Measurements from ENCODE around the gene KLF12.

DNA sequence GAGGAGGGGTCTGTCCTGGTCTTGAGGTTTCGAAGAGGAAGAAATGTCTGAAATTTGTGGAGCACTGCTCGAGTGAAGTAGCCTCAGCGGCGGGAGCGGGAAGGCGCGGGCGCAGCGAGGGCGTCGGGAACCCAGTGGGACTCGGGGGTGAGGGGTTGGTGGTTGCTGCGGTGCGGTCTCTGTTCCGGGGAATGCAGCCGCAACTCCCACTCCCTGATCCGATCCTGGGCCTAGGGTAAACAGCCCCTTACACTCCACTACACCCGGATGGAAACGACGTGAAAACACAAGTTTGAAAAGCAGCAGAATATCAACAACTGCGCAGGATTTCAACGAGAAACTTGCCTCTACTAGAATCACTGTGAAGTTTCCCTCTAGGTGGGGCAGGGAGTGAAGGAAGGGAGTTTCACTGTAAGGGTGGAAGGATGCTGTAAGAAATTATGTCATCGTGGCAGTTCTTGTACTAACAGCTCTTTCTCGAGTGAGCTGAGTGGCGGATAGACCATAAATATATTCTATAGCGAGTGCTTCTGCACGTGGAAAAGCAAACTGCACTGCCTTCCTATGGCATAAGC, 2.0 kb upstream of the KLF12 start:
- no peak for TF ChIP-seq POLR2A (IDR thresholded peaks at IDR 0.05)
- TF ChIP-seq, protein P1, sequence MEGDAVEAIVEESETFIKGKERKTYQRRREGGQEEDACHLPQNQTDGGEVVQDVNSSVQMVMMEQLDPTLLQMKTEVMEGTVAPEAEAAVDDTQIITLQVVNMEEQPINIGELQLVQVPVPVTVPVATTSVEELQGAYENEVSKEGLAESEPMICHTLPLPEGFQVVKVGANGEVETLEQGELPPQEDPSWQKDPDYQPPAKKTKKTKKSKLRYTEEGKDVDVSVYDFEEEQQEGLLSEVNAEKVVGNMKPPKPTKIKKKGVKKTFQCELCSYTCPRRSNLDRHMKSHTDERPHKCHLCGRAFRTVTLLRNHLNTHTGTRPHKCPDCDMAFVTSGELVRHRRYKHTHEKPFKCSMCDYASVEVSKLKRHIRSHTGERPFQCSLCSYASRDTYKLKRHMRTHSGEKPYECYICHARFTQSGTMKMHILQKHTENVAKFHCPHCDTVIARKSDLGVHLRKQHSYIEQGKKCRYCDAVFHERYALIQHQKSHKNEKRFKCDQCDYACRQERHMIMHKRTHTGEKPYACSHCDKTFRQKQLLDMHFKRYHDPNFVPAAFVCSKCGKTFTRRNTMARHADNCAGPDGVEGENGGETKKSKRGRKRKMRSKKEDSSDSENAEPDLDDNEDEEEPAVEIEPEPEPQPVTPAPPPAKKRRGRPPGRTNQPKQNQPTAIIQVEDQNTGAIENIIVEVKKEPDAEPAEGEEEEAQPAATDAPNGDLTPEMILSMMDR (IDR thresholded peaks at IDR 0.05), result peak in 1 of 3 experiments; percentile 6

Data from testis (tissue), 2 donors.